SIG-M5 treated with dmso at 0.1 percent for 504 hours (cell line): ENCODE measurements around the gene VSIG8.
"Not testable (repeated sequence)": the region's sequence is repeated elsewhere in the genome, so short reads cannot be mapped to it uniquely, and the experiment has no call there.

ENCODE experiments used
- DNase-seq: peaks from one replicate; lab custom pipeline; 2025; ENCODE audit not compliant: unreplicated experiment; lab: John Stamatoyannopoulos, UW

VSIG8 gene

DNA sequence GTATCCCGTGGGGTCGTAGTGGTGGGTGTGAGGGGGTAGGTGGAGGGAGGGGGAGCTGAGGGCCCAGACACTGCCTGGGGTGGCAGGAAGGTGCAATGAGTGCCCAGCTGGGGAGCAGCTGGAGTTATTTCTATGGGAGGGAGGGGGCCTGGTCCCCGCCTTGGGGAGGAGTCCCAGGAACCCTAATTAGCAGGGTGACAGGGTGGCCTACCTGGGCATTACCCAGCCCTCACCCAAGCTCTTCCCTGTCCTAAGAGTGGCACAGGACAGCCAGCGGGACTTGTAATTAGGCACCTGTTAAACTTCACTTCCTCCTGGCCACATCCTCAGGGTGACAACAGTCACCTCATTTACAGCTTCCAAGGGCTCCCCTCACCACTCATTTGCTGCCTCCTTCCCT, at the start of gene VSIG8:
TSS of gene VSIG8 (minus strand) at position 101 of the 400 bp plus-strand sequence. CDS start 136 bp downstream, outside the sequence.
- DNase-seq: no peak

DNA sequence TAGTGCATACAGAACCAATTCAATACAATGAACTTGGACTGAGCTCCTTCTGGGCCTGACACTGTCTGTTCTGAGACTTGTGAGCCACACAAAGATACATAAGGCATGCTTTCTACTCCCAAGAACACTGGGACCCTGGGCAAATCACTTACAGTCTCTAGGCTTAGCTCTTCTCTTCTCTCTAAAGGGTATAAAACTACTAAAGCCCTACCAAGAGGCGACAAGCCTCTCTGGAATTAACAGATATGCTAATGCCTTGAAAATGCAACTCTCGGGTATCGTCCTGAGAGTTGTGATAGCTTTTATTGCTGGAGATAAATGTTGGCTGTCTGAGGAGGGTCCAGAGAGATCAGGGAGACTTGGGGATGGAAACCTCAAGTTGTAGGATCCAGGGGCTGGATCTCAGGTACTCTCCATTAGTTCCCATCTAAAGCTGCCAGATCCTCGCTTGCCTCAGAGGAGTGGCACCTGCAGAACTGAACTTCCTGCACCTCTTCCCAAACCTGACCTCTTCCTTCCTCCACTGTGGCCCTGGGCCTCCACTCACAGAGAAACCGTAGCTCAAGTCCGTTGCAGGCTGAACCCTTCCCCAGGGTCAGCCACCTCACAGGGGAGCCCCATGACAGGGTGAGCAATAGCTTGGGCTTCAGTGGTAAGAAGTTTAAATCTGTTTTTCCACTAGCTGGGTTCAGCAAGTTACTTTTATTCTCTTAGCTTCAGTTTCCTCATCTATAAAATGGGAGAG, 49.0 kb upstream of the VSIG8 start:
- no peak for DNase-seq

GRCh38 chr1:159908031-159908940, 45.8 kb upstream of the VSIG8 start:
- DNase-seq: no peak

GRCh38 chr1:159906960-159907359, 44.5 kb upstream of the VSIG8 start:
- DNase-seq: no peak

DNA sequence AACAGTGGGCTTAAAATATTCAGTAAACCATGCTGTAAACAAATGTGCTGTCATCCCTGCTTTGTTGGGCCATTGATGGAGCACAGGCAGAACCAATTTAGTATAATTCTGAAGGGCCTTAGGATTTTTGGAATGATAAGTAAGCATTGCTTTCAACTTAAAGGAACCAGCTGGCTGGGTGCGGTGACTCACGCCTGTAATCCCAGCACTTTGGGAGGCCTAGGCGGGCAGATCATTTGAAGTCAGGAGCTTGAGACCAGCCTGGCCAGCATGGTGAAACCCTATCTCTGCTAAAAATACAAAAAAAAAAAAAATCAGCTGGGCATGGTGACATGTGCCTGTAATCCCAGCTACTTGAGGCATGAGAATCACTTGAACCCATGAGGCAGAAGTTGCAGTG, 41.6 kb upstream of the VSIG8 start:
- not testable (repeated sequence) for DNase-seq

DNA sequence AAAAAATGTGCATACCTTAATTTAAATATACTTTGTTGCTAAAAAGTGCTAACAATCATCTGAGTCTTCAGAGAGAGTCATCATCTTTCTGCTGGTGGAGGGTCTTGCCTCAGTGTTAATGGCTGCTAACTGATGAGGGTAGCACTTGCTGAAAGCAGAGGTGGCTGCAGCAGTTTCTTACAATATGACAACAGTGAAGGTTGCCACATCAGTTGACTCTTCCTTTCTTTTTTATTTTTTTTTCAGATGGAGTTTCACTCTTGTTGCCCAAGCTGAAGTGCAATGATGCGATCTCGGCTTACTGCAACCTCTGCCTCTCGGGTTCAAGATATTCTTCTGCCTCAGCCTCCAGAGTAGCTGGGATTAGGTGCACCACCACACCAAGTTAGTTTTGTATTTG, 40.1 kb upstream of the VSIG8 start:
- DNase-seq: peak; percentile 68

DNA sequence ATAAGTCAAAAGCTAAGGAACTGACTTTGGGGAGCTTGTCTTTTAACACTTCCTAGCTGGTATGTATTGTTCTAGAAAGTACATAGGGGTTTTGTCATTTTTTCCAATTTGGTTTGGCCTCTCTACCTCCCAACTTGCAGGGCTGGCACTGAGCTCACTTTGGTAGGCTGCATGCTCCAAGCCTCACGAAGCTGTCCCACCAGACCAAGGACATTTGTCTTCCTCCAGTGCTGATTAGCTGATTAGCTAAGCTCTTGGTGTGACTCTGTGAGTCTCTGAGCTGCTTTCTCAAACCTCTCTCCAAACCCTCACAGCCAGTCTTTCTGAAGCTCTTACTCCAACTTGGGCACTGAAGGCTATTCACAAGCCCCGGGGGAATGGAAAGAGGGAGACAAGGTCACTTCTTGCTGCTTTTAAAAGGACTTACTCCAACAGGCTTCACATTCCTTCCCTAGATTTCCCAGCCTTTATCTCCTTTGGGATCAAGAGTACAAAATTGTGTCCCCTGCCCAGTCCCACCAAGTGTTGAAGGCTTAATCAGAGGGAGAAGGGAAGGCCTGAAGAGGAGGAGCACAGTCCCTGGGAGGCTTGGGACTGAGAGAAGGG, 38.4 kb upstream of the VSIG8 start:
- DNase-seq: no peak

DNA sequence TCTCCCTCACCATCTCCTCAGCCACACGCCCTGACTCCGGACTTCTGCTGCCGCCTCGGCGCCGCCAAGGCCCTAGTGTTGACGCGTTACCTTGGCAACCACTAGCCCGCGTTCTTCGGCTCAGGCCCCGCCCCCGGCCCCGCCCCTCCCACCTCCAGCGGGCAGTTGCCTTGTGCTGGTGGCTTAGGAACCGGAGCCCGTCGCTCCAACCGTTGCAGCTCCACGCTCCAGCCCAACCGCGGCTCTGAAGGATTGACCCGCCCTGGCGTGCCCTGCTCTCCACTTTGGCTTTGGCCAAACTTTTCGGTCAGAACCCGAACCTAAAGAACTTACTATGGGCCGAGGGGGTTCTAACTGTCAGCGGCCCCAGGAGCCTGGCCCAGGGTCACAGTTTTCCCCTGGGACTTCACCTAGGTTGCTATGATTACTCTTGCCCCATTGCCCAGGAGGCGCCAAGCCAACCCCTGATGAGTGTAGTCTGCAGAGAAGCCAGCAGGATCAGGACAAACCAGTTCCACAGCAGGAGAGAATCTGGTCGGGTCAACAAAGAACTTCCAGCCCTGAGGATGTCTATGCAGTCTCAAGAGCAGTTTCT, 37.7 kb upstream of the VSIG8 start, which contains the start of gene CFAP45:
TSS of gene CFAP45 (minus strand) at position 80 of the 595 bp plus-strand sequence. CDS start at position 13, 67 bp downstream.
- DNase-seq: peak; percentile 32

DNA sequence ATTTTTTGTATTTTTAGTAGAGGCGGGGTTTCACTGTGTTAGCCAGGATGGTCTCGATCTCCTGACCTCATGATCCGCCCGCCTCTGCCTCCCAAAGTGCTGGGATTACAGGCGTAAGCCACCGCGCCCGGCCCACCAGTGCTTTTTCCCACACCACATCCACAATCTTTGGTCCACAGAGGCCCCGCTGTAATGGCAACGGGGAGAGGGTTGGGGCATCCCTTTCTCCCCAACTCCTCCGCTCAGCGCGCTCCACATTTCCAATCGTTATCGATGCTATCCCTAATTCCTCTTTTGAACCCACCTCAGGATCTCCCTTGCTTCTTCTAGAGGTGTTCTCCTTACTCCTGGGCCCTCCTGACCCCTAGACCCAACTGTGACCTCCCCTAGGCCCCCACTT, 37.2 kb upstream of the VSIG8 start:
- DNase-seq: not testable (repeated sequence)

DNA sequence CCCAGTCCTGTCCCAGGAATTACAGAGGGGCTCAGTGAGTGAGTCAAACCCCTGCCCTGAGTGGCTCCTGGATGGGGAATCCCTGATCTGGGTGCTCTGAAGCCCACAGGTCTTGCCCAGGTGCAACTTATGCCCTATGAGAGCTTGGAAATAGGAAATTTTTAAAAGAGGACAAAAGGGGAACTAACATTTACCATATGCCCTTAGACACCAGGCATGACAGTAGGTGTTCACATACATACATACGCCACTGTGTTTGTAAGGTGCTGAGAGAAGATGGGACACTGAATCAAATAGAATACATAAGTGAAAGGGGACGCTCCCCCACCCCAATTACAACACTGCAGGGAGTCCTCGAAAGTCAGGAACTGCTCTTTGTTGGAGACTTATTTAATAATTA, 36.1 kb upstream of the VSIG8 start:
- no peak for DNase-seq

DNA sequence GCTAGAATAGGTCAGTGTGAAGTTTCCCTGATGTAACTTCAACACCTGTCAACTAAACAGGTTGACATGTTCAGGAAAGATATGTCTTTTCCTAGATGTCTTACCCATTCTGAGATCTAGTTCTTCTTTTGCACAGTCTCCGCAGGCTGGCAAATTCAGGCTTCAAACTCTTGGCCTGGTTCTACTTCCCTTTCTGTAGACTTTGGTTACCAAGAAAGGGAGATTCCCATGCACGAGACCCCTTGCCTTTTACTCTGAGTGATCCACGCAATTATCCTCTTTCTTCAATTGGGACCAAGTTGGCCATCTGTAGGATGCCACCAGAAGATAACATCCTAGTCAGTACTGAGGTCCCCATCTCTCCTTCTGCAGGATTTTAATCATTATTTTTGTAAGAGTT, 35.5 kb upstream of the VSIG8 start:
- peak; percentile 19 for DNase-seq

- no peak for DNase-seq
Observed at GRCh38 chr1:159896546-159896930, 34.1 kb upstream of the VSIG8 start.

DNA sequence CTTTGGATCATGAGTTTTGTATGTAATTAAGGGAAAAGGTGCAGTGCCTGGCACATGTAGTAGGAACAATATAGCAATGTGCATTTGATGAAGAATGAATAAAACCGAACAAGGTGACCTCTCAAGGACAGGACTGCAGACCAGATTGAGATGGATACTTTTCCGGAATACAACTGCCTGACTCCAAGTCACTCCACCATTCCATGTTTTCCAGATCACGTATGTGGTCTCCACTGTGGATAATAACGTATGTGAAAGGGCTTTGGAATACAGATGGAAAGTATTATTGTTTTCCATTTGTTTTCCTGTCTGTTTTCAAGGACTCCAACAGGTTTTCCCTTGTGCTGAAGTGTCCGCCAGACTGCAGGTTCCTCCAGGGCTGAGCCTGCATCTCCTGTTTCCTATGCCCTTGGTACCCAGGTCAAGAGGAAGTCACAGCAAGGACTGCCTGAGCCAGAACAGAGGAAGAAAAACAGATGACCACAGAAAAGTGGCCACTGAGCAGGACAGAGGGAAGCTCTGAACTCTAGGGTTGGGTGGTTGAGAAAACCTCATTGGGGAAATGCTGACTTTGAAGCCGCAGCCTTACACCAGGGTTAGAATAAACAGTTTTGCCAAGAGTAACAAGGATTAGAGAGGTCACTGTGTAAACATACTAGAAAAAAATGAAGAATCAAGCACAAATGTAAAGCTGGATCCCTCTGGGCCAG, 33.5 kb upstream of the VSIG8 start:
- no peak for DNase-seq

- DNase-seq: no peak
Observed at GRCh38 chr1:159895286-159895685, 32.8 kb upstream of the VSIG8 start.

- no peak for DNase-seq
Observed at GRCh38 chr1:159892944-159893343, 30.5 kb upstream of the VSIG8 start.

- peak; percentile 76 for DNase-seq
Observed at GRCh38 chr1:159891275-159892157, 29.1 kb upstream of the VSIG8 start.

GRCh38 chr1:159890390-159890789, 27.9 kb upstream of the VSIG8 start:
- no peak for DNase-seq

DNA sequence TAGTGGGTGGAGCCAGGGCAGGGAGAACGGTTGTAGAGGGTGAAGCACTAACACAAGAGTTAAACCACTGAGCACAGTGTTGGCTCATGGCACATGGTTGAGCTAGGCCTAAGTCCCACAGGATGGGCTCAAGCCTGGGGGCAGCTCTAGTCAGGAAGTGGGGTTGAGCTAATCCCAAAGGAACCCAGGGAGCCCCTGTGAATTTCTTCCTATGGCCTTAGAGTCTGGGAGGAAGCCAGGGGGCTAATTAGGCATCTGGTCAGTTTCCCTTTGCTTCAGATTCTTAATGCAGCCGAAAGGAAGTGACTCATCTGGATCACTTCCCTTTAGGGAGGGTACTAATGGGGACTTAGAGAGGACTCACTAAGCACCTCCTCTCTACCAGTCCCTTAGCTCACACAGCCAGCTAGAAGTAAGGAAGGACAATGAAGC, 27.4 kb upstream of the VSIG8 start:
- peak; percentile 95 for DNase-seq

GRCh38 chr1:159889202-159889601, 26.7 kb upstream of the VSIG8 start:
- no peak for DNase-seq

DNA sequence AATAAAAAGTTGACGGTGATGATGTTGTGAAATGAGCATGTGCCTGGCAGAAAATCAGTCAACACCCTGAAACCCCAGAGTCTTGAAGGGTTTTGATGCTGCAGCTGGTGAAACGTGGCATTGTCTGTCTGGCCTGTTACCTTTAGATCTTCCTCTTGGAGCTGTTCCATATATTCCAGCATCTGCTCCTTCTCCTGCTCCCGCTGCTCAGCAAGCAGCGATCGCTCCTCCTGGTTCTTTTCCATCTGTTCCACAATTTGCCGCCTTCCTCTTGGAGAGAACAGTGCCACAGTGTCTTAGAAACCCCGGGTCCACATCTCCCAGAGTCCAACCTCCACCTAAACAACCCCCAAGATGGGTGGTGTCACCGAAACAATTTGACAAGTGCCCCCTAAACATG, 21.8 kb upstream of the VSIG8 start:
- no peak for DNase-seq
